SJSA1 (cell line): Measurements from ENCODE around the gene ZNF723. TPM values are rescaled to one million over a fixed set of nuclear protein-coding genes. Genes with fewer than 3 reads are reported as not detected.
"Not testable (repeated sequence)": the region's sequence is repeated elsewhere in the genome, so short reads cannot be mapped to it uniquely, and the experiment has no call there.

Source experiments
- DNase-seq, 2 experiments: peaks; one replicate each; pipeline ENCODE4 v3.0.0-alpha.2; 2015 to 2020; ENCODE audit warnings: low spot score in 2 of 2, low read depth in 1 of 2
- H3K27ac ChIP-seq: fragments of 250-450 bp; sonication (Bioruptor Pico); 2 replicates; pipeline ENCODE4 v1.5.1; 2020; ENCODE audit warnings: mild to moderate bottlenecking, moderate library complexity
- H3K27me3 ChIP-seq: fragments of 250-450 bp; sonication (Bioruptor Pico); replicated peaks from 2 replicates; pipeline ENCODE4 v1.5.1; 2020; ENCODE audit warnings: mild to moderate bottlenecking, moderate library complexity
- H3K36me3 ChIP-seq: fragments of 250-450 bp; sonication (Bioruptor Pico); 2 replicates; pipeline ENCODE4 v1.5.1; 2020; ENCODE audit warnings: mild to moderate bottlenecking
- H3K4me1 ChIP-seq: fragments of 250-450 bp; sonication (Bioruptor Pico); replicated peaks from 2 replicates; pipeline ENCODE4 v1.6.1; 2021; ENCODE audit warnings: mild to moderate bottlenecking
- H3K4me3 ChIP-seq: fragments of 250-450 bp; sonication (Bioruptor Pico); 2 replicates; pipeline ENCODE4 v1.5.1; 2020; ENCODE audit warnings: mild to moderate bottlenecking
- H3K9me3 ChIP-seq: fragments of 250-450 bp; sonication (Bioruptor Pico); replicated peaks from 2 replicates; pipeline ENCODE4 v1.5.1; 2020; ENCODE audit warnings: mild to moderate bottlenecking
- total RNA-seq: library from RNA; depleted of rRNA; stranded (reverse); fragments of >200 nt; shearing (Covaris generic); gene quantifications from 2 replicates; pipeline ENCODE4 v1.2.3, GENCODE V29; 2014; rRNA removed

Gene ZNF723
- not detected in 2 replicates for total RNA-seq

DNA sequence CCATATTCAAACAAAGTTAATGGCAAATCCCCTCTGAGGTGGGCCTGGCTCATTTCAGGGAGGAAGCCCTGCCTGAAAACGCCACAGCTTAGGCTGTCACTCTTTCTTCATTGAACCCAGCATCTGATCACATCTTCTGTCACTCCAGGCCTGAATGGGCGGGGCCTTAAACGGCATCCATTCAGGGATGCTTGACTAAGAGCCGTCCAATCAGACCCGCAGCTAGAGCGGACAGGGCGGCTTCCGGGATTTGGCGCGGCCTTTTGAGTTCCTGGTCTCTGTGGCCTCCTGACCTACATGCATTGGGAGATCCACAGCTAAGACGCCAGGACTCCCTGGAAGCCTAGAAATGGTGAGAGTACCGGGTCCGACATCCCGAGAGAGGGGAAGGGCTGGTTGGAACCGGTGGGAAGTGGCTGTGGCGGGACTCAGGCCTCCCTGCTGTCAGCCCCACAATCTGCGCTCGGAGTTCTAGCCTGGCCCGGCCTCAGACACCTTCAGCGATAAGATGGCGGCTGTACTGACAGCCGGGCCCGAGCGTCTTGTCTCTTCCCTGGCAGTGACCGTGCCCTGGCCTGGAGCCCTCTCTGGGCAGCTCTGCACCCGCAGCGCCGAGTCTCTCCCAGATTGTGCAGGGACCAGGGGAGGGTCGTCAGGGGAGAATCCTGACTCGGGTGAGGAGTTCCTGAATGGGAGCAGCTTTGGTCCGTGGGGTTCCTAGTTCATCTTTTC, at the start of gene ZNF723:
Gene ZNF723 (plus strand): TSS at position 261 of the 732 bp plus-strand sequence. CDS start 89 bp downstream, at position 350.
- no peak within 1 kb of the TSS for H3K4me3 ChIP-seq
- H3K27ac ChIP-seq: no peak within 1 kb of the TSS
- DNase-seq: no peak
- H3K9me3 ChIP-seq: peaks cover 4% of the 10 kb centered on the region
- no peaks in the 10 kb centered on the region for H3K36me3 ChIP-seq
- H3K4me1 ChIP-seq: no peaks in the 10 kb centered on the region
- H3K27me3 ChIP-seq: no peaks in the 10 kb centered on the region

- H3K9me3 ChIP-seq: 0 out of 2 replicates have a peak, but pooled peaks cover 2% of the 10 kb centered on the region
- H3K27ac ChIP-seq: no peak within 1 kb of the TSS
- no peak within 1 kb of the TSS for H3K4me3 ChIP-seq
- H3K4me1 ChIP-seq: no peaks in the 10 kb centered on the region
- no peaks in the 10 kb centered on the region for H3K36me3 ChIP-seq
- no peaks in the 10 kb centered on the region for H3K27me3 ChIP-seq
- DNase-seq: no peak
Observed at GRCh38 chr19:22783651-22784410, 48.3 kb upstream of the ZNF723 start, which contains the start of gene ZNF99. Gene ZNF99 (minus strand): TSS chr19:22784151. CDS start chr19:22784016, 135 bp downstream.

GRCh38 chr19:22792863-22793262, 39.2 kb upstream of the ZNF723 start:
- H3K4me3 ChIP-seq, H3K27me3 ChIP-seq, H3K27ac ChIP-seq, H3K4me1 ChIP-seq, DNase-seq, H3K9me3 ChIP-seq, H3K36me3 ChIP-seq: not testable (repeated sequence)

GRCh38 chr19:22797040-22797439, 35.1 kb upstream of the ZNF723 start:
- no peaks in the 10 kb centered on the region for H3K4me1 ChIP-seq
- peaks cover 9% of the 10 kb centered on the region; the same call in 1 of the 2 replicates for H3K9me3 ChIP-seq
- no peak overlapping the region for H3K4me3 ChIP-seq
- no peaks in the 10 kb centered on the region for H3K36me3 ChIP-seq
- no peaks in the 10 kb centered on the region for H3K27me3 ChIP-seq
- DNase-seq: no peak
- no peak overlapping the region for H3K27ac ChIP-seq

DNA sequence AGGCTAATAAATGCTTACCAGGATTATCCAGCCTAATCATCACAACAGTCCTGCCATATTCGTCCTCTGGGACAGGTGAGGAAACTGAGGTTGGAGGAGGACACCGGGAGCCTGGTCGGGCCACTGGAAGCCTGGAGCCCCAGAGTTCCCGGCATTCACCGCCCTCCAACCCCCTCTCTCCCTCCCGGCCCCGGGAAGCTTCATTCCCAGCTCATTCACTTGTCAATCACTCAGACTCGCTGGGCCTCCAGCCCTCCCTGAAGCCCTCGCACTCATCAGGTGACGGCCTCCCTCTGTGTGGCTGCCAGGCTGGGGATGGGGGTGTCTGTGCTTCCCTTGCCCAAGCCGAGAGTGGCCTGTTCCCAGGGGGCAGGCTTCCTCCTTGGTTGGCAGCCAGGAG, 25.7 kb upstream of the ZNF723 start:
- Histone ChIP-seq H3K9me3 (peaks cover 4% of the 10 kb centered on the region; the same call in 1 of the 2 replicates), H3K27me3 (no peaks in the 10 kb centered on the region), H3K36me3 (no peaks in the 10 kb centered on the region), H3K4me1 (no peaks in the 10 kb centered on the region), H3K4me3 (no peak overlapping the region), H3K27ac (no peak overlapping the region)
- DNase-seq: no peak

DNA sequence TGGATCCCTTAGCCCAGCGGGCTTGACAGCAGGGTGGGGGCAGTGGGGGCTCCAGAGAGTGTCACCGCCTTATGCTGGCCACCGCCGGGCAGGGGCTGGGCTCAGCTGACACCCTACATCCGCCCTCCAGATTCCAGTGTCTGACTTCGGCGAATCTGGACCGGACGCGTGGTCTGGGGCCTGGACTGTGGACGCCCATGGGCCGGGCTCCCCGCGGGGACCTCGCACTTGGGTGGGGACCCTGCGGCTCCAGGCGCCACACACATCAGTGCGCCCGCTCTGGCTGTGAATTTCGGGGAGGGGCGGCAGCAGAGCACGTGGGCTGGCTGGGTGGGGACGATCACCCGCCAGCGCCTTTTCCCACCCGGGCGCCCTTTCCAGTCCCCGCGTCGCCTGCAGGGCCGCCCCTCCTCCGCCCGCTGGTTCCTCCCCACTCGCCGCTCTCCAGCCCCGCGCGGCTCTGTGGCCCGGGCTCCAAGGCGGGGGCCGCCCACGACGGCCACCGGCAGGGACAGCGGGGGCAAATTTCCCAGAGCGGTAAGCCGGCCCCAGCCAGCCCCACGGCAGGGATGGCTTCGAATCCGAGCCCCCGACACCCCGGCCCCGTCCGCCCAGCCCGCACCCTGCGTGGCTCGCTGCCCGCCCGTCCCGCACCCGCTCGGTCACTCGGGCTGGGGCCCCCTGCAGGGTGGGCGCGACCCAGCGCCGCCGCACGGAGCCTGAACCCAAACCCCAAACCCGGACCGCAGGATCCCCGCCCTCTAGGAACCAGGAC, 24.8 kb upstream of the ZNF723 start:
- H3K27ac ChIP-seq: no peak overlapping the region
- no peaks in the 10 kb centered on the region for H3K36me3 ChIP-seq
- no peak for DNase-seq
- no peaks in the 10 kb centered on the region for H3K27me3 ChIP-seq
- no peak overlapping the region for H3K4me3 ChIP-seq
- H3K4me1 ChIP-seq: no peaks in the 10 kb centered on the region
- no peaks in the 10 kb centered on the region; the same call in 1 of the 2 replicates for H3K9me3 ChIP-seq

DNA sequence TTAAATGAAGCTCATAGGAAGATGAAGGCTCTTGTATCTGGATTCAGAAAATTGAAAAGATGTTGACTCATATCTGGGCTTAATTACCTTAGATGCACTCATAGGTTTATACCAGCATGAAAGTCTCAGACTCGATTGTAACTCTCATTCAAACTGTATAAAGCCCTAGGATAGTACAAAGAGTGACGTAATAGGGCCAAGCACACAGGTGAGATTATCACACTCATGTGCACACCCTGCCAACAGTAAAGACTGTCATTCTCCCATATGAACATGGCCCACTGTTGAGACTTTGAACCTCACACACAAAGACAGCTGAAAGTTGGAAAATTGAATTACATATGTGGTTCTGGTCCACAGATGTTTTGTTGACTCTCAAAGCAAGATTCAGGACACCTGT, 18.0 kb upstream of the ZNF723 start:
- DNase-seq: no peak
- H3K4me3 ChIP-seq: no peak overlapping the region
- no peak overlapping the region for H3K27ac ChIP-seq
- H3K9me3 ChIP-seq: peaks cover 18% of the 10 kb centered on the region
- no peaks in the 10 kb centered on the region for H3K4me1 ChIP-seq
- no peaks in the 10 kb centered on the region for H3K27me3 ChIP-seq
- no peaks in the 10 kb centered on the region for H3K36me3 ChIP-seq

DNA sequence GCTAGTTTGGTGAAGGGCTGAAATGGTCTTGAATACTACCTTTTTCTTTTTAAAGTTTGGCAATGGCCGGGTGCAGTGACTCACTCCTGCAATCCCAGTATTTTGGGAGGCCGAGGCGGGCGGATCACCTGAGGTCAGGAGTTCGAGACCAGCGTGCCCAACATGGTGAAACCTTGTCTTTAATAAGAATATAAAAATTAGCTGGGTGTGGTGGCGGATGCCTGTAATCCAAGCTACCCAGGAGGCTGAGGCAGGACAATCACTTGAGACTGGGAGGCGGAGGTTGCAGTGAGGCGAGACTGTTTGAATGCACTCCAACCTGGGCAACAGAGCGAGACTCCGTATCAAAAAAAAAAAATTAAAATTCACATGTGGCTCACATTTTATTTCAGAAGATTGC, 880 bp upstream of the ZNF723 start:
- Histone ChIP-seq H3K4me3 (no peak overlapping the region), H3K27ac (no peak overlapping the region), H3K4me1 (no peaks in the 10 kb centered on the region), H3K27me3 (no peaks in the 10 kb centered on the region), H3K9me3 (peaks cover 4% of the 10 kb centered on the region), H3K36me3 (no peaks in the 10 kb centered on the region)
- no peak for DNase-seq

DNA sequence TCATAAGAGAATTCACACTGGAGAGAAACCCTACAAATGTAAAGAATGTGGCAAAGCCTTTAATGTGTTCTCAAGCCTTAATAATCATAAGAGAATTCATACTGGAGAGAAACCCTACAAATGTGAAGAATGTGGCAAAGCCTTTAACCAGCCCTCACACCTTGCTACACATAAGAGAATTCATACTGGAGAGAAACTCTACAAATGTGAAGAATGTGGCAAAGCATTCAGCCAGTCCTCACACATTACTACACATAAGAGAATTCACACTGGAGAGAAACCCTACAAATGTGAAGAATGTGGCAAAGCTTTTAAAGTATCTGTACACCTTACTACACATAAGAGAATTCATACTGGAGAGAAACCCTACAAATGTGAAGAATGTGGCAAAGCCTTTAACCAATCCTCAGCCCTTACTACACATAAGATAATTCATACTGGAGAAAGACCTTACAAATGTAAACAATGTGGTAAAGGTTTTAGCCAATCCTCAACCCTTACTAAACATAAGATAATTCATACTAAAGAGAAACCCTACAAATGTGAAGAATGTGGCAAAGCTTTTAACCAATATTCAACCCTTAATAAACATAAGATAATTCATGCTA, 25.7 kb downstream of the ZNF723 start:
- not testable (repeated sequence) for H3K4me3 ChIP-seq, H3K27ac ChIP-seq, H3K36me3 ChIP-seq, H3K4me1 ChIP-seq, H3K27me3 ChIP-seq, DNase-seq
- peaks cover 15% of the 10 kb centered on the region for H3K9me3 ChIP-seq

- H3K4me3 ChIP-seq: no peak overlapping the region
- DNase-seq: no peak
- H3K9me3 ChIP-seq: peaks cover 11% of the 10 kb centered on the region
Observed at GRCh38 chr19:22882797-22883196, 50.7 kb downstream of the ZNF723 start.

GRCh38 chr19:22893855-22894270, 61.8 kb downstream of the ZNF723 start:
- no peak overlapping the region for H3K4me3 ChIP-seq
- no peak overlapping the region for H3K27ac ChIP-seq
- no peak for DNase-seq
- no peaks in the 10 kb centered on the region for H3K27me3 ChIP-seq
- no peaks in the 10 kb centered on the region for H3K36me3 ChIP-seq
- 0 out of 2 replicates have a peak, but pooled peaks cover 6% of the 10 kb centered on the region for H3K9me3 ChIP-seq
- no peaks in the 10 kb centered on the region for H3K4me1 ChIP-seq

More at GRCh38 chr19:22882797-22883196, 50.7 kb downstream of the ZNF723 start:
- Histone ChIP-seq H3K27ac (no peak overlapping the region), H3K36me3 (no peaks in the 10 kb centered on the region), H3K4me1 (no peaks in the 10 kb centered on the region), H3K27me3 (no peaks in the 10 kb centered on the region)

DNA sequence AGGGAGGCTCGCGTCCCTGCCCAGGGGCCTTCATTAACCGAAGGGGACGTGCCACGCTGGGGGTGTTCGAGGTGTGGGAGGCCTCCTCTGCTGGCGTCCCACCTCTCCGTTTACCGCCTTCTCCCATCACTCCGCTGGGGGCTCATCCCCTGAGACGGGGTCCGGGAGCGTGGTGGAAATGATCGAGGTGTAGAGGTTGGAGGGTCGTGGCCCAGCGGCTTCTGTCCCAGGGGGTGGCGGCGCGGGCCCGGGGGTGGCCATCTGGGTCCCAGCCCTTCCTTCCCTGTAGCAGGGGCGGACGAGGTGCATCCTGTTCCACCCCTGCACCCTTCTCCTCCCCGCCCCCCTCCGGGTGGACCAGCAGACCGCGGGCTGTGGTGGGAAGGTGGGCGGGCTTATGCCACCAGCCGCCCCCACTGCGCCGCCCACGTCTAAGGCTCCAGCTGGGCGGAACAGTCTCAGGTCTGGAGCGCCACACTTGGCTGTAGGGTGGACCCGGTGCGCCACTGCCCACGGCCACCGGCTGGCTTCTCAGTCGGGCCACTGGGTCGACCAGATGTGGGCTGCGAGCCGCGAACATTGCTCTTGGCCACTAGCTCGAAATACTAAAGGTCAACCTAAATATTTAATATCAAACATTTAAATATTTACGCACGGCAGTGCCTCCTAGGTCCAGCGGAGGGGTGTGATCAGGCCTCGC, 69.5 kb downstream of the ZNF723 start:
- Histone ChIP-seq H3K27me3 (no peaks in the 10 kb centered on the region), H3K4me3 (no peak overlapping the region), H3K4me1 (no peaks in the 10 kb centered on the region), H3K27ac (no peak overlapping the region), H3K36me3 (no peaks in the 10 kb centered on the region), H3K9me3 (peaks cover 16% of the 10 kb centered on the region; the same call in 1 of the 2 replicates)
- no peak for DNase-seq
